ENCODE results near the gene ZNF132.
A peak's percentile ranks its signal among the peaks of the same experiment; 100 is the strongest.
"Not testable (repeated sequence)": the region's sequence is repeated elsewhere in the genome, so short reads cannot be mapped to it uniquely, and the experiment has no call there.

The ZNF132 gene

DNA sequence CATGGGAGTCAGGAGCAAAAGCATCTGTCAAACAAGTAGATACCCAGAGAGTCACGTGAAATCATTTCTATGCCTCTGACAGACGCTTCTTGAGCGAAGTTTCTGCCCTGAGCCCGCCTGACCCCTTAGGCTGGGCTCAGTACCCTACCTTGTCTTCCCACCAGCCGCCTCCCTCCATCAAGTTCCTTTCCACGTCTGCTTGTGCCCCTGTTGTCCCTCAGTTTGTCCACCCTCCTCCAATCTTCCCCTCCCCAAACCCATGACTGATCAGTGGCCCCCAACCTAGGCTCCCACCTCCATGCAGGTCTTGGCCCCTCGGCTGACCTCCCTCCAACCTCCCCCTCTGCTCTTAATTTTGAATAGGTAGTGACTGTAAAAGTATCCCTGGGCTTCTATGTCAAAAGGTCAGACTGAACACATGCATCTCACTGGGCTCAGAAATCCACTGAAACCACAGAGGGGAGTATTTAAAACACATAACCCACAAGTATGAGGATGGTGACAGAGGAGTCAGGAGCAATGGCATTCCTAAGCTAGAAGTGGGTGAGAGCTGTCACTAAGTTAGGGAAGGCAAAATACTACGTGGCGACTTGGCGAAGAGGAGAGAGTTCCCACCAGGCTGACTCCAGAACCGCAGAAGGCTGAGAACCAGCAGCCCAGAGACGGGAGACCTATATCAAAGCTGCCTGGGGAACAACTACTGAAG lies 34.5 kb upstream of the ZNF132 start:
- TF ChIP-seq, protein P1, sequence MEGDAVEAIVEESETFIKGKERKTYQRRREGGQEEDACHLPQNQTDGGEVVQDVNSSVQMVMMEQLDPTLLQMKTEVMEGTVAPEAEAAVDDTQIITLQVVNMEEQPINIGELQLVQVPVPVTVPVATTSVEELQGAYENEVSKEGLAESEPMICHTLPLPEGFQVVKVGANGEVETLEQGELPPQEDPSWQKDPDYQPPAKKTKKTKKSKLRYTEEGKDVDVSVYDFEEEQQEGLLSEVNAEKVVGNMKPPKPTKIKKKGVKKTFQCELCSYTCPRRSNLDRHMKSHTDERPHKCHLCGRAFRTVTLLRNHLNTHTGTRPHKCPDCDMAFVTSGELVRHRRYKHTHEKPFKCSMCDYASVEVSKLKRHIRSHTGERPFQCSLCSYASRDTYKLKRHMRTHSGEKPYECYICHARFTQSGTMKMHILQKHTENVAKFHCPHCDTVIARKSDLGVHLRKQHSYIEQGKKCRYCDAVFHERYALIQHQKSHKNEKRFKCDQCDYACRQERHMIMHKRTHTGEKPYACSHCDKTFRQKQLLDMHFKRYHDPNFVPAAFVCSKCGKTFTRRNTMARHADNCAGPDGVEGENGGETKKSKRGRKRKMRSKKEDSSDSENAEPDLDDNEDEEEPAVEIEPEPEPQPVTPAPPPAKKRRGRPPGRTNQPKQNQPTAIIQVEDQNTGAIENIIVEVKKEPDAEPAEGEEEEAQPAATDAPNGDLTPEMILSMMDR (IDR thresholded peaks at IDR 0.05; ENCODE audit: control insufficient read depth, insufficient read depth, low read depth, low read length, missing control alignments), result no peak
- no peak overlapping the region for H3K4me3 ChIP-seq (ENCODE audit: control insufficient read depth, low read depth, low read length)
- DNase-seq (ENCODE audit: low read depth), result no peak

DNA sequence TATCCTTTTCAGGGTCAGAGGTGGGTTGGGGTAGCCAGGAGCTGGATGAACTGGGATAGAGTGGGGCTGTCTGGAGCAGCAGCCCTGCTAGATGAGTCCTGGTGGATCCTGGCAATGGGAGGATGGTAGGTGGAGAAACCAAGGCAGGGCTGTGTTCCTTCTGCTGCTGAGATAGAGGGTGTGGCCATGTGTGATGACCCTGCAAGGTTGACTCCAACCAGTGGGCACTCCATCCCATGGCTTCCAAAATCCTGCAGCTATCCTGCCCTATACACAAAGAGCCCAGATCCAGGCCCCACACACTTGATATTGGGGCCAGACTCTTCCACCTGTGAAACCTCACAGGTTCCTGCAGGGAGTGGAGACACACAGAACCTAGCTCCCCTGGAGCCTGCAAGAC lies 33.8 kb upstream of the ZNF132 start:
- H3K4me3 ChIP-seq (ENCODE audit: control insufficient read depth, low read depth, low read length), result no peak overlapping the region
- no peak for DNase-seq (ENCODE audit: low read depth)
- TF ChIP-seq, protein P1 (IDR thresholded peaks at IDR 0.05; ENCODE audit: control insufficient read depth, insufficient read depth, low read depth, low read length, missing control alignments), result no peak

DNA sequence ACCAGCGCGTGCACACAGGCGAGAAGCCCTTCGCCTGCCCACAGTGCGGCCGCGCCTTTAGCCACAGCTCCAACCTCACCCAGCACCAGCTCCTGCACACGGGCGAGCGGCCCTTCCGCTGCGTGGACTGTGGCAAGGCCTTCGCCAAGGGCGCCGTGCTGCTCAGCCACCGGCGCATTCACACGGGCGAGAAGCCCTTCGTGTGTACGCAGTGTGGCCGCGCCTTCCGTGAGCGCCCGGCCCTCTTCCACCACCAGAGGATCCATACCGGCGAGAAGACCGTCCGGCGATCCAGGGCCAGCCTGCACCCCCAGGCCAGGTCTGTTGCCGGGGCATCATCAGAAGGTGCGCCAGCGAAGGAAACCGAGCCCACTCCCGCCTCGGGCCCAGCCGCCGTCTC lies 31.8 kb upstream of the ZNF132 start:
- TF ChIP-seq, protein P1 (IDR thresholded peaks at IDR 0.05; ENCODE audit: control insufficient read depth, insufficient read depth, low read depth, low read length, missing control alignments), result no peak
- H3K4me3 ChIP-seq (ENCODE audit: control insufficient read depth, low read depth, low read length), result no peak overlapping the region
- DNase-seq (ENCODE audit: low read depth), result no peak

DNA sequence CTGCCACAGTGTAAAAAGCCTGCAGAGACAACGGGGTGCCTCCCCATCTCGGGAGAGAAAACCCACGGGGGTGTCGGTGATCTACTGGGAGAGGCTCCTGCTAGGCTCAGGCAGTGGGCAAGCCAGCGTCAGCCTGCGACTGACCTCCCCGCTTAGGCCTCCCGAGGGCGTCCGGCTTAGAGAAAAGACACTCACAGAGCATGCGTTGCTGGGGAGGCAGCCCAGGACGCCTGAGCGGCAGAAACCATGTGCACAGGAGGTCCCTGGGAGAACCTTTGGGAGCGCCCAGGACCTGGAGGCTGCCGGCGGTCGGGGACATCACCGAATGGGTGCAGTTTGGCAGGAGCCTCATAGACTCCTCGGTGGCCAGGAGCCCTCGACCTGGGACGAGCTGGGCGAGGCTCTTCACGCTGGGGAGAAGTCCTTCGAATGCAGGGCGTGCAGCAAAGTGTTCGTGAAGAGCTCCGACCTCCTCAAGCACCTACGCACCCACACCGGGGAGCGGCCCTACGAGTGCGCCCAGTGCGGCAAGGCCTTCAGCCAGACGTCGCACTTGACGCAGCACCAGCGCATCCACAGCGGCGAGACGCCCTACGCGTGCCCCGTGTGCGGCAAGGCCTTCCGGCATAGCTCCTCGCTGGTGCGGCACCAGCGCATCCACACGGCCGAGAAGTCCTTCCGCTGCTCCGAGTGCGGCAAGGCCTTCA lies 31.0 kb upstream of the ZNF132 start:
- not testable (repeated sequence) for DNase-seq (ENCODE audit: low read depth)

DNA sequence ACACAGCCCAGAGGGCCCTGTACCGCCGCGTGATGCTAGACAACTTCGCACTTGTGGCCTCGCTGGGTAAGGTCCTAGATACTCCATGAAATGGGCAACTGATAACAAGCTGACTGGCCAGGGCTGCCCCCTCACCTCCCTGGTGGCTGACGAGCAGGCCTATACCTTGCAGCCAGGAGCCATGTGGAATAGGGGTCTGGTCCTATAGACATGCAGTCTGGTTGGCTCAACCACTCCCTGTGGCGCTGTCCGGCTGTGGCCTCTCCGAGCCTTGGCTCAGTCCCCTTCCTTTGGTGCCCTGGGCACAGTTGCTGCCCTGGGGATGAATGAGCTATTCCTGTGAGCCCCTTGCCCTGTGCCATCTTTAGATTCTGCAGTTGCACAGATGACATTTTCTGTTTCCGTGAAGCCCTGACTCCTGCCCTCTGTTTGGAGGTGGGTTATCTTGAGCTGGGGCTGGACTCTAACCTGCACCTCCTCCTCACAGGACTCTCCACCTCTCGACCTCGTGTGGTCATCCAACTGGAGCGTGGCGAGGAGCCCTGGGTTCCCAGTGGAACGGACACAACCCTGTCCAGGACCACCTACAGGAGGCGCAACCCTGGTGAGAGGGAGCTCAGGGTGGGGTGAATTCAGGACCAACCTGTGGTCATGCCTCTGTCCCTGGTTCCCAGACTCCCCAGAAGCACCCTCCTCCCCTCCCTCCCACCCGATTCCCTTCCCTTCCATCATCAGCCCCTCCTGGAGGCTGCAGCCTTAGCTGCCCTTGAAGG lies 29.5 kb upstream of the ZNF132 start:
- no peak overlapping the region for H3K4me3 ChIP-seq (ENCODE audit: control insufficient read depth, low read depth, low read length)
- TF ChIP-seq, protein P1 (IDR thresholded peaks at IDR 0.05; ENCODE audit: control insufficient read depth, insufficient read depth, low read depth, low read length, missing control alignments), result no peak
- DNase-seq (ENCODE audit: low read depth), result no peak

More for the DNA sequence above, 31.0 kb upstream of the ZNF132 start:
- not testable (repeated sequence) for H3K4me3 ChIP-seq (ENCODE audit: control insufficient read depth, low read depth, low read length)

DNA sequence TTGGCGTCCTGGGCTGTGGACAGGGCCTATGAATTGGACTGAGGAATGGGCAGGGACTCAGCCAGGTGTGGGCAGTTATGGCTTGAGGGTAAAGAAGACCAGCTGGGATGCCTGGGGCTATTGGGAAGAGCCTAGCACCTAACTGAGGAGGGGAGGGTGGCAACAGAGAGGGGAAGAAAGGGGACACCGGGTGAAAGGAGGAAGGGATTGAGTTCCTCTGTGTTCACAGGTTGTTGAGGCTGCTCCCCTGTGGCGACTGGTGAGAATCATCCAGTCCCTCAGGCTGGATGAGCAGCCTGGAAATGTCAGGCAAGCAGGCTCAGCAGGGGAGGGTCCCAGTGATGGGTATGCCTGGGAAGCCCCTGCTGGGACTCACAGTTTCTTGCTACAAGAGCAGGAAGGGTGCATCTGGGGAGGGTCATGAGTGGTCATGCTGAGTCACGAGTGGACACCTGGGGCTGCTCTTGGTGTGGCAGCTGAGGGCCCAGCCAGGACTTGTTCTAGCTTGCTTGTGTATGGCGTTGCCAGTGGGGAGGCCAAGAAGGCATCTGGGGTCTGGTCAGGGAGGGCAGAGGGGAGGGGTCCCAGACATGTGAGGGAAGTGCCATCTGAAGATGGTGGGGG lies 28.4 kb upstream of the ZNF132 start:
- TF ChIP-seq, protein P1 (IDR thresholded peaks at IDR 0.05; ENCODE audit: control insufficient read depth, insufficient read depth, low read depth, low read length, missing control alignments), result no peak
- no peak for DNase-seq (ENCODE audit: low read depth)
- peak overlapping the region; percentile 30 for H3K4me3 ChIP-seq (ENCODE audit: control insufficient read depth, low read depth, low read length)
